Measurements from ENCODE around the gene SNRPD2. TPM values are rescaled to one million over a fixed set of nuclear protein-coding genes. Genes with fewer than 3 reads are reported as not detected.

Gene SNRPD2
- total and polyA plus RNA-seq, 2 of the 8 experiments (the other 6 are each of a cell fraction or from before 2014, with no cell fraction given): 645 to 759 TPM

DNA sequence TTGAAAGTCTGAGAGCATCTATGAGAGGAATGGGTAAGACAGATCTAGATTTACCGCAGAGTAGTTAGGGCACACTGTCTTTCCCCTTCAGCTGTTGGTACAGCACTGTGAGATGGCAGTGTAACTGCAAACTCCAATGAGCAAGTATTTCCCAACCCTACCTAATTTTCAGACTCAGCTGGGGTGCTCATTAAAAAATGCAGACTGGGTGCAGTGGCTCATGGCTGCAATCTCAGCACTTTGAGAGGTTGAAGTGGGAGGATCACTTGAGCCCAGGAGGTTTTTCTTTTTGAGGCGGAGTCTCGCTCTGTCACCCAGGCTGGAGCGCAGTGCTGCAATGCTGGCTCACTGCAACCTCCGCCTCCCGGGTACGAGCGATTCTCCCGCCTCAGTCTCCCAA is 13.4 kb upstream of the SNRPD2 start:
- no peak overlapping the region for H3K23ac ChIP-seq (ENCODE audit: insufficient read length)
- no peak overlapping the region for H3K56ac ChIP-seq (replicated peaks; ENCODE audit: insufficient read length, low read depth, low read length)
- no peak for TF ChIP-seq TBP (IDR thresholded peaks at IDR 0.05; ENCODE audit: low read depth, low read length)
- WGBS, 2 experiments (ENCODE audit: extremely low coverage in 1 of 2, insufficient coverage in 1 of 2, insufficient read length in 1 of 2, insufficient replicate concordance in 2 of 2, low coverage in 1 of 2, low lambda C conversion rate in 2 of 2, missing lambda C conversion rate in 1 of 2): 88% methylated on average over 9 of the region's 9 CpGs; no CpG with 5 or more reads in 1 of the 2 experiments
- no peak overlapping the region for H4K5ac ChIP-seq (ENCODE audit: insufficient read length, low read depth, low read length)
- H4K8ac ChIP-seq (ENCODE audit: extremely low read depth, insufficient read depth, low read length): no peak overlapping the region
- no peaks in the 10 kb centered on the region for H3K9me3 ChIP-seq (ENCODE audit: insufficient read depth in 2 of 2, low read depth in 1 of 2, low read length in 1 of 2)
- peaks cover 0 to 2% of the 10 kb centered on the region in 2 experiments for H4K20me1 ChIP-seq (replicated peaks in 1 of 2; ENCODE audit: control insufficient read depth in 1 of 2, insufficient read depth in 2 of 2, low read length in 2 of 2)
- H3K4me2 ChIP-seq (ENCODE audit: insufficient read depth in 1 of 2, low read depth in 2 of 2, low read length in 2 of 2): no peak overlapping the region
- ChIA-PET POLR2A (ENCODE audit: partially characterized antibody) (interaction anchor here (0.8 to 9.6 kb wide), 6 partner anchors 10 to 89 kb away, joined by 3 to 90 read pairs (median 3); partner anchors contain the start of genes QPCTL and SNRPD2), CTCF (ENCODE audit: partially characterized antibody) (interaction anchor here (0.9 to 3.5 kb wide), 4 partner anchors 9 to 94 kb away, joined by 3 to 14 read pairs (median 6); partner anchors contain the start of gene SIX5)
- no peak overlapping the region for H3K27ac ChIP-seq (ENCODE audit: low read depth, low read length)
- H3K27me3 ChIP-seq (replicated peaks in 1 of 4; ENCODE audit: control insufficient read depth in 3 of 4, extremely low read depth in 1 of 4, insufficient read depth in 3 of 4, low read length in 3 of 4): no peaks in the 10 kb centered on the region
- H2BK15ac ChIP-seq (ENCODE audit: low read length): no peak overlapping the region
- H3K14ac ChIP-seq (ENCODE audit: insufficient read length): no peak overlapping the region
- H3K79me1 ChIP-seq (ENCODE audit: low read depth, low read length): no peaks in the 10 kb centered on the region
- no peak overlapping the region for H2AFZ ChIP-seq (ENCODE audit: low read length)
- no peak overlapping the region for H2BK12ac ChIP-seq (ENCODE audit: low read depth, low read length)
- H2BK20ac ChIP-seq (ENCODE audit: low read length): no peak overlapping the region
- H3K4me3 ChIP-seq (ENCODE audit: extremely low read depth in 1 of 4, insufficient read depth in 2 of 4, low read depth in 3 of 4, low read length in 4 of 4): no peak overlapping the region
- DNase-seq (ENCODE audit: low read depth in 1 of 2, low spot score in 2 of 2): no peak
- no peak overlapping the region for H2BK5ac ChIP-seq (ENCODE audit: low read depth, low read length)
- no peak overlapping the region for H2AK5ac ChIP-seq (ENCODE audit: low read depth, low read length)
- no peak overlapping the region for H3K18ac ChIP-seq (ENCODE audit: extremely low read depth, low read length)
- H3K4ac ChIP-seq (replicated peaks; ENCODE audit: insufficient read length, low read depth, low read length): no peak overlapping the region
- H4K91ac ChIP-seq (replicated peaks; ENCODE audit: insufficient read length, low read length): no peak overlapping the region
- H2BK120ac ChIP-seq (replicated peaks; ENCODE audit: low read depth, low read length): no peak overlapping the region
- H3K9ac ChIP-seq (replicated peaks in 1 of 4; ENCODE audit: extremely low read depth in 1 of 4, low read depth in 3 of 4, low read length in 3 of 4): no peak overlapping the region
- no peaks in the 10 kb centered on the region for H3K79me2 ChIP-seq (ENCODE audit: control insufficient read depth in 1 of 2, insufficient read depth in 2 of 2, low read length in 2 of 2)
- no peaks in the 10 kb centered on the region for H3K4me1 ChIP-seq (replicated peaks in 1 of 4; ENCODE audit: control insufficient read depth in 3 of 4, insufficient read depth in 4 of 4, low read length in 3 of 4)
- no peak for FAIRE-seq
- no peaks in the 10 kb centered on the region for H3K23me2 ChIP-seq (ENCODE audit: low read depth, low read length)
- H3K36me3 ChIP-seq (ENCODE audit: control insufficient read depth in 2 of 4, insufficient read depth in 4 of 4, low read length in 3 of 4): peaks cover 4 to 18% (median 15%) of the 10 kb centered on the region in 4 experiments; a peak in 6 of 8 replicates

Data from H1 (cell line).